ENCODE data around the gene KRT1.
"Not testable (repeated sequence)": the region's sequence is repeated elsewhere in the genome, so short reads cannot be mapped to it uniquely, and the experiment has no call there.

KRT1 gene

GRCh38 chr12:52681526-52682380 is 1.5 kb upstream of the KRT1 start:
- no peak for DNase-seq

DNA sequence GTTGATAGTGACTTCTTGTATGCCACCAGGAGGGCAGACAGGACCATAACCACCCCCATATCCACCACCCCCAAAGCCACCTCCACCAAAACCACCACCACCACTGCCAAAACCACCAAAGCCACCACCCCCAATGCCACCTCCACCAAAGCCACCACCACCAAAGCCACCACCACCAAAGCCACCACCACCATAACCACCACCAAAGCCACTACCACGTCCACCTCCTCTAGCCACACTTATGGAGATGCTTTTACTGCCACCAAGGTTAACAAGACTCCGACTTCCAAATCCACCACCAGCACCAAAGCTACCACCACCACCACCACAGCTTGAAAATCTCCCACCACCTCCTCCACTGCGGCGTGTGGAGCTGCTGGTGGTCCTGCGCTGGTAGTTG is 332 bp downstream of the KRT1 start:
- no peak for DNase-seq

GRCh38 chr12:52677671-52678070 is 2.5 kb downstream of the KRT1 start:
- no peak for DNase-seq

DNA sequence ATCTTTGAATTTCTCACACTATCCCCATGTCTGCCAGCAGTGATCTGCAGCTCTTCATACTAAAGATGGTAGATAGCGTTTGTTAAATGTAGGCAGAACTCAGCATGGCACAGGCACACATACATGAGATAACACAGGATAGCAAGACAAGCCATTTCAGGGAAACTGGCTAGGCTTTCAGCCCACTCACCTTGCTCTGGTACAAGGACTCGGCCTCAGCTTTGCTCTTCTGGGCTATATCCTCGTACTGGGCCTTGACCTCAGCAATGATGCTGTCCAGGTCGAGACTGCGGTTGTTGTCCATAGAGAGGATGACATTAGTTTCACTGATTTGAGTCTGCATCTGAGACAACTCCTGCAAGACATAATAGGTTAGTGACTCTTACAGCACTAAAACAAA is 3.1 kb downstream of the KRT1 start:
- DNase-seq, result no peak

DNA sequence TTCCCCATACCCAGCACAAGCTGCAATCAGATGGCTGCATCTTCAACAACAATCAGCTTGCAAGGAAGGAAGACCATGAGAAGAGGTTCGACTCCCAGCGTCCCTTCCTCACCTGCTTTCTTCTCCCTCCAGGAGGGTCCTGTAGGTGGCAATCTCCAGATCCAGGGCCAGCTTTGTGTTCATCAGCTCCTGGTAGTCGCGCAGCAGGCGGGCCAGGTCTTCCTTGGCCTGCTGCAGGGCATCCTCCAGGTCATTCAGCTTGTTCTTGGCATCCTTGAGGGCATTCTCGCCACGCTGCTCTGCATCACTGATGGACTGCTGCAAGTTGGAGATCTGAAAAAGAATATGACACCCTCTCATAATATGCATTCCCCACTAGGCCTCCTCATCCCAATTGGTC is 4.0 kb downstream of the KRT1 start:
- no peak for DNase-seq

DNA sequence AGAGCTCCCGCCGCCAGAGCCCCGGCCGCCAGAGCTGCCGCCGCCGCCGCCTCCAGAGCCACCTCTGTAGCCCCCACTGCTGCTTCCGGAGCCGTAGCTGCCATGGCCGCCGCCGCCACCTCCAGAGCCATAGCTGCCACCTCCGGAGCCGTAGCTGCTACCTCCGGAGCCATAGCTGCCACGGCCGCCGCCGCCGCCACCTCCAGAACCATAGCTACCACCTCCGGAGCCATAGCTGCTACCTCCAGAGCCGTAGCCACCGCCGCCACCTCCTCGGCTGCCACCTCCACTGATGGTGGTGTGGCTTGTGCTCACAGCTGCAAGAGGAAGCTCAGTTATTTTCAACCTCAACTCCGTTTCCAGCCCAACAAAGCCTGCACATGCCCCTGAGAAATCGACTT is 4.9 kb downstream of the KRT1 start:
- DNase-seq, result no peak

DNA sequence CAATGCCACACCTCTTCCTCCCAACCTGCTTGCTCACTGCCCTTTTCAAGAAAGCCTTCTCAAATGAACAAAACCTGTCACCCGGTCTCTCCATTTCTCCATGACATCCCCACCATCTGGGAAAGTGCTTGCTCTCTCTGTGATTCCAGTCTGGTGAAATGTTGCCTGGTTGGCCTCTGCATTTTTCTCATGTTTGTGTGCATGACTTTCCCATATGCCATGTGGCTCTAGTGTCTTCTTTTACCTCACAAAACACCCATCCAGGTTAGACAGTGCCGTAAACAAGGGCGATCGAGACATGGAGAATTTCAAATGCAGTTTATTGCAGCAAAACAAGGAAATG is 5.8 kb downstream of the KRT1 start:
- no peak for DNase-seq

DNA sequence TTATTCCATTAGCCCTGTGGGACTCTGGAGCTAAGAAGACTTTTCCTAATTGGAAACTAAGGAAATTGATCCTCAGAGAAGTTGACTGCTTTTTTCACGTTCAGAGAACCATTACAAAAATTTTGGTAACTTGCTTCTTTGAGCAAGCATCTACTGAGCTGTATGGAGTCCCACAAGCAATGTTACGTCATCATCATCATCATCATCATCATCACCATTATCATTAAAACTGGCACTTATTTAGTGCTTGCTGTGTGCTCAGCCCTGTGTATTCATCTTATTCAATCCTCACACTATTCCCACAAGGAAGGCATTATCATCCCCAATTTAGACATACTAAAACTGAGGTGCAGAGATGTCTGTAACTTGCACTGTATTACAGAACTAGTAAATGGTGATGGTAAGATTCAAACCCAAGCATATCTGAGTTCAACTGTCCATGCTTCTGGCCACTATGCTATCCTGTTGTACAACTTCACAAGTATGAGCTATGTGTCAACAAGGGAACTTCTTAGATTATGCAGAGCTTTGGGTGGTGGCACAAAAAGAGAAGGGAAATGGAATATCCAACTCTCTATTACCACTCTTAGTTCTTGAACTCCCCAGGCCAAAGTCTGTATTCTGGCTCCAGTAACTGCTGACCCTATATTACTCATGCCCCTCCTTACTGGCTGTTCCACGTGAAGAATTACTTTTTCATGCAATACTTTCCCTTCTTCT is 6.3 kb downstream of the KRT1 start:
- no peak for DNase-seq

DNA sequence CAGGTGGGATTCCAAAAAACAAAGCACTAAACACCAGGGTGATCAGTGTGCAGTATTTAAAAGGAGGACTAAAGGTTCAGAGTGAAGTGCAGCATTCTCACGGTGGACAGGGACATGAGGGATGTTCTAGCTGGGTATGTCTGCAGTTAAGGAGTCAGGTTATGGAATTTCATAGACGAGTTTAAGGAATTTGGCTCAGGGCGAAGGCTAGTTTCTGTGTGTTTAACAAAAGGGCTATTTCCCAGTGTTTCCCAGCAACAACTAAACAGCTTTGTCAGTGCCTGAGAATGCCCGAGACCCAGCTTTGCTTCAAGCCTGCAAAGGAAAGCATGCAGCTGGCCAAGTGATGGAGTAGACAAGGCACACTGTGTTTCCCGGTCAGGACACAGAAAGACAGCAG is 7.0 kb downstream of the KRT1 start:
- no peak for DNase-seq

DNA sequence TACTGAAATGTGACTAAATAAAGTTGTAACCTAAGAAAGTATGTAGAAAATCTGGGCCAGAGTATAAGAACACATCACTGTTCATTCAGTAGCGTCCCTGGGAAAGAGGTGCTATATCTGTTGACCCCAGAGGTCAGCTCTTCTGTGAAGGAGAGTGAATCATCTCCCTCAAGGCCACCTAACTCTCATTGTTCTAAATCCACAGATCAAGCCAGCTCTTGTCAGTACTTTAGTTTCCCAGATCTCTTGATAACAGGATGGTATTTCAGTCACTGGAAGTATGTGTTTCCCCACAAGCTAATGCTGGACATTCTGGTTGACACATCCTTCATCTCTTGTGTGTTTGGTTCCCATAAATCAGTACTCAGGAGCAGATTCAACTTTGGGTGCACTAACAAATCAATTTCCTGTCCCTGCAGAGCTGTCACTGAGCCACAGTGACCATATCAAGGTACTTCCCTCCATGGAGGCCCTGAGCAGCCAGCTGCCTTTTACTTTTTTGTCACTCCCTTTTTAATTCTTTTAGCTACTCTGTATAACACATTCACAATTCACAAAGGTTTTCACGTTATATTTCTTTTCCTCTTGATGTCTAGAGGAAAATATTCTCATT is 7.8 kb downstream of the KRT1 start:
- no peak for DNase-seq

DNA sequence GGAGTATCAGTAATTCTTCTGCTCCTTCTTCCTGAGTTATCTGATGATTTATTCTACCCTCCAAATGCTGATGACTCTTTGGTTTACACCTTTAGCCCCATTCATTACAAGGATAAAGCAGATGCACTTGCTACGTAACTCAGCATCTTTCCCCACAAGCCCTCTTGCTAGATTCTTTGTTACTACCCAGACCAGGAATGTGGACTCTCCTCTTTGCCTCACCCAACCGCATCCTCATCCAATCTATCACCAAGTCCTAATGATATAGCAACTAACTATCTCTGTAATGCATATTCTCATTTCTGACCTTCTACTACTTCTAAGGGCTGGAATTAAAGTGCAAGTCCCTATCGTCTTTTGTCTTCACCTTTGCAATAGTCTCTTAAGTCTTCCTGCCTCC is 9.2 kb downstream of the KRT1 start:
- DNase-seq, result no peak

GRCh38 chr12:52670506-52670905 is 9.7 kb downstream of the KRT1 start:
- DNase-seq, result no peak

GRCh38 chr12:52669941-52670340 is 10.3 kb downstream of the KRT1 start:
- not testable (repeated sequence) for DNase-seq

- DNase-seq, result no peak
These were observed 10.8 kb downstream of the KRT1 start for GRCh38 chr12:52669426-52669825.

DNA sequence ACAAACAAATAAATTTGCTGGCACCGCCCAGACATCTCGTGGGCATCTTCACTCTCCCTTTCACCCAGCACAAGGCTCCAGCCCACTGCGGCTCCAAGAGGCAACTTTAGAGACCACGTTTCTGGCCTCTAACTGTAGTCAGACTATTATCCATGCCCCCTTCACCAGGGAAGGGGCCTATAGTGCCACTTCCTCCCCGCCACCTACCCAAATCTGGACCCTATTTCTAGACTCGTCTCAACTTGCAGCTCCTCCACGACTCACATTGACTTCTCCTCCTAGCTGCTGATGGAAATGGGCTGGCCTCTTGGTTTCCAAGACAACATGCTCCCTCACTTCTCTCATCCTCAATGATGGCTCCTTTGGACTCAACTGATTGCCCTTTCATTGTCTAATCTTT is 12.3 kb downstream of the KRT1 start:
- no peak for DNase-seq

GRCh38 chr12:52667509-52667908 is 12.7 kb downstream of the KRT1 start:
- no peak for DNase-seq

GRCh38 chr12:52666471-52666870 is 13.7 kb downstream of the KRT1 start:
- no peak for DNase-seq

DNA sequence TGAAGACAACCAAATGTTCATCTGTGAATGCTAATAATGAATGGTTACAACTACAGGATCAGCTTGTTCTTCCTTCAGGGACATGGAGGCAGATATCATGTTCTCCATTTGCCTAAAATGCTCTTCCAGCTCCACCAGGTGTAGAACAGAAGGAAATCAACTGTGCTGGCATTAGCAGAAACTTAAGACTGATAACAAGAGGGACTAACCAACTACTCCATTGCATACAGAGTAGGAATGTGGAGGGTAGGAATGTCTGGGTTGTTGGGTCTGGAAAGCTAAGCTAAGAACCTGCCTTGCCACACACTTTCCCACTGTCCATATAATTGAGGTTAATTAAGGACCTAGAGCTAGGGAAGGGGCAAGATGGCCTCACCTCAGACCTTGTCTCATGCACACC is 16.8 kb downstream of the KRT1 start:
- DNase-seq, result no peak

GRCh38 chr12:52662918-52663229 is 17.3 kb downstream of the KRT1 start:
- no peak for DNase-seq

- DNase-seq, result no peak
These were observed 17.9 kb downstream of the KRT1 start for GRCh38 chr12:52662093-52662917.

GRCh38 chr12:52661668-52662067 is 18.5 kb downstream of the KRT1 start:
- no peak for DNase-seq

DNA sequence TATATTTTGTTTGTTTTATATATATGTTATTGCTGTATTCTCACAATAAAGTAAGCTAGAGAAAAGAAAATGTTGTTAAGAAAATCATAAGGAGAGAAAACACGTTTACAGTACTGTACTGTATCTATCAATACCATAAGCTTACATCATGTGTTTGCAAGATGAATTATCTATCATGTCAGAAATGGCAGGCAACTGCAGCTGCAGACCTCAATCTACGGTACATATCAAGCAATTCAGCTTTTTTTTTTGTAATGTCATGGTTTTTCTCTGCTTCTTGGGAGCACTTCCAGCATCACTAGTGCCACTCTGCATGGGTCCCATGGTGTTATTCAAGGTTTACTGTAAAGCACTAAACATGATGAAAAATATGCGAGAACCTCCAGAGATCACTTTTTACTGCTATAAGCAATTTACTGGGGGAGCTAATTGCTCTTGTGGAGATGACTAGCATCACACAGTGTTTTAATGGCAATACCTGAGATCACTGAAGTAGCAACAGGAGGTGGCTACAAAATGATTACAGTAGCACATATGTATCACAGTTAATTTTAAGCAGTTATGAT is 19.2 kb downstream of the KRT1 start:
- no peak for DNase-seq

DNA sequence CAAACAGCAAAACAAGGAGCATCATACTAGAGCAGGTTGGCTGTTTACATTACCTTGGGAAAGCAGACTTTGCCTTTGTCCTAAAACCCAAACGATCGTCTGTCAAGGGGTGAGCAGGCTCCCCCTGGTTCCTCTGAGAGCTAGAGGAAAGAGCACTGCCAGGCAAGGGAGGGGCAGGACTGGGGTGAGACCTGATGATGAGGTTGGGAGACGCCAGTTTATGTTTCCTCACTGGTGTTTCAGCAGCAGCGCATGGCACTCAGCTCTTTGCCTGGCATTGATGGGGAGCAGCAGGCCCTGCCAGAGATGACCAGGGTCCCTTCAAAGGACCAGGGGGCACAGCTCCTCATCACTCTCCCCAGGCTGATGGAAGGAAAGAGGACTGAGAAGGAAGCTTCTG is 20.3 kb downstream of the KRT1 start:
- no peak for DNase-seq
